ENCODE measurements around the gene KCNK5.

DNA sequence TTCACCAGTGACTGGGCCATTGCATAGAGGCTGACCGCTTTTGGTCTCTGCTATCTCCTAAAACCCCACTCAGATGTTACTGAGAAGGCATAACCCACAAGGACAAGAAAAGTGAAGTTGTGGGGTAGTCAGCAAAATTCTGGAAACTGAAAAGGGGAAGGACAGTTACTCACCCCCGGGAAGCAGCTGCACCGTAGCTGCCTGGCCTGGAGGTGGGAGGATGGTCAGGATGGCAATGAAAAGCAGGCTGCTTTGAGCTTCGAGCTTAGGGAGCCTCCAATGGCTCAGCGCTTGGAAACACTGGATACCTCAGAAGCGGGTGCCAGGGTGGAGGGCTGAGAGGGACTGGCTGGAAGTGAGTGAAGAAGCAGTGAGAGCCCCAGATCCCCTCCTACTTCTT is 56.0 kb downstream of the KCNK5 start:
- TF ChIP-seq, protein P1, sequence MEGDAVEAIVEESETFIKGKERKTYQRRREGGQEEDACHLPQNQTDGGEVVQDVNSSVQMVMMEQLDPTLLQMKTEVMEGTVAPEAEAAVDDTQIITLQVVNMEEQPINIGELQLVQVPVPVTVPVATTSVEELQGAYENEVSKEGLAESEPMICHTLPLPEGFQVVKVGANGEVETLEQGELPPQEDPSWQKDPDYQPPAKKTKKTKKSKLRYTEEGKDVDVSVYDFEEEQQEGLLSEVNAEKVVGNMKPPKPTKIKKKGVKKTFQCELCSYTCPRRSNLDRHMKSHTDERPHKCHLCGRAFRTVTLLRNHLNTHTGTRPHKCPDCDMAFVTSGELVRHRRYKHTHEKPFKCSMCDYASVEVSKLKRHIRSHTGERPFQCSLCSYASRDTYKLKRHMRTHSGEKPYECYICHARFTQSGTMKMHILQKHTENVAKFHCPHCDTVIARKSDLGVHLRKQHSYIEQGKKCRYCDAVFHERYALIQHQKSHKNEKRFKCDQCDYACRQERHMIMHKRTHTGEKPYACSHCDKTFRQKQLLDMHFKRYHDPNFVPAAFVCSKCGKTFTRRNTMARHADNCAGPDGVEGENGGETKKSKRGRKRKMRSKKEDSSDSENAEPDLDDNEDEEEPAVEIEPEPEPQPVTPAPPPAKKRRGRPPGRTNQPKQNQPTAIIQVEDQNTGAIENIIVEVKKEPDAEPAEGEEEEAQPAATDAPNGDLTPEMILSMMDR (IDR thresholded peaks at IDR 0.05) = no peak
- no peak for TF ChIP-seq ZFX (IDR thresholded peaks at IDR 0.05; ENCODE audit: borderline replicate concordance)
